Activated CD8-positive, alpha-beta memory T cell treated with anti-CD3 and anti-CD28 coated beads, Interleukin-2, amount 50 U/mL, for 4 hours (primary cell): ENCODE data around the gene PI4KA.
"Not testable (repeated sequence)": the region's sequence is repeated elsewhere in the genome, so short reads cannot be mapped to it uniquely, and the experiment has no call there.

Source experiments
- DNase-seq: peaks from one replicate; pipeline ENCODE4 v3.0.0-alpha.2; 2020

PI4KA gene

GRCh38 chr22:20687356-20688172 lies 171.0 kb downstream of the PI4KA start:
- not testable (repeated sequence) for DNase-seq

GRCh38 chr22:20685764-20686163 lies 172.8 kb downstream of the PI4KA start:
- not testable (repeated sequence) for DNase-seq

- DNase-seq = not testable (repeated sequence)
These were observed 179.7 kb downstream of the PI4KA start for GRCh38 chr22:20678792-20679435.

GRCh38 chr22:20677684-20678242 lies 180.8 kb downstream of the PI4KA start:
- no peak for DNase-seq

- not testable (repeated sequence) for DNase-seq
These were observed 183.0 kb downstream of the PI4KA start for GRCh38 chr22:20675613-20676012.

- DNase-seq = no peak
These were observed 183.6 kb downstream of the PI4KA start for GRCh38 chr22:20674998-20675397.

GRCh38 chr22:20673295-20674195 lies 185.1 kb downstream of the PI4KA start:
- DNase-seq = no peak

GRCh38 chr22:20672732-20673131 lies 185.9 kb downstream of the PI4KA start:
- no peak for DNase-seq

- DNase-seq = no peak
These were observed 186.6 kb downstream of the PI4KA start for GRCh38 chr22:20672082-20672424.

- no peak for DNase-seq
These were observed 187.1 kb downstream of the PI4KA start for GRCh38 chr22:20671409-20672081.

GRCh38 chr22:20670457-20671261 lies 188.0 kb downstream of the PI4KA start:
- not testable (repeated sequence) for DNase-seq

- DNase-seq = not testable (repeated sequence)
These were observed 188.7 kb downstream of the PI4KA start for GRCh38 chr22:20669884-20670283.

GRCh38 chr22:20669471-20669870 lies 189.1 kb downstream of the PI4KA start:
- DNase-seq = not testable (repeated sequence)

GRCh38 chr22:20668769-20669168 lies 189.8 kb downstream of the PI4KA start:
- DNase-seq = not testable (repeated sequence)

GRCh38 chr22:20668226-20668625 lies 190.4 kb downstream of the PI4KA start:
- not testable (repeated sequence) for DNase-seq

- not testable (repeated sequence) for DNase-seq
These were observed 191.1 kb downstream of the PI4KA start for GRCh38 chr22:20667548-20667947.

- DNase-seq = no peak
These were observed 192.1 kb downstream of the PI4KA start for GRCh38 chr22:20666560-20666959.

- no peak for DNase-seq
These were observed 194.0 kb downstream of the PI4KA start for GRCh38 chr22:20664594-20664959.

GRCh38 chr22:20663941-20664593 lies 194.5 kb downstream of the PI4KA start:
- DNase-seq = no peak

- DNase-seq = no peak
These were observed 195.3 kb downstream of the PI4KA start for GRCh38 chr22:20663137-20663828.
